DMS79 treated with DMSO at 0.1 percent for 48 hours (cell line): ENCODE results near the gene PLXNA4.

ENCODE experiments used
- DNase-seq: peaks from one replicate; lab custom pipeline; 2025; lab: John Stamatoyannopoulos, UW

Gene PLXNA4

GRCh38 chr7:132311733-132312132 is 264.5 kb downstream of the PLXNA4 start:
- DNase-seq: no peak

- DNase-seq: no peak
These were observed 267.0 kb downstream of the PLXNA4 start for GRCh38 chr7:132309102-132309805.

DNA sequence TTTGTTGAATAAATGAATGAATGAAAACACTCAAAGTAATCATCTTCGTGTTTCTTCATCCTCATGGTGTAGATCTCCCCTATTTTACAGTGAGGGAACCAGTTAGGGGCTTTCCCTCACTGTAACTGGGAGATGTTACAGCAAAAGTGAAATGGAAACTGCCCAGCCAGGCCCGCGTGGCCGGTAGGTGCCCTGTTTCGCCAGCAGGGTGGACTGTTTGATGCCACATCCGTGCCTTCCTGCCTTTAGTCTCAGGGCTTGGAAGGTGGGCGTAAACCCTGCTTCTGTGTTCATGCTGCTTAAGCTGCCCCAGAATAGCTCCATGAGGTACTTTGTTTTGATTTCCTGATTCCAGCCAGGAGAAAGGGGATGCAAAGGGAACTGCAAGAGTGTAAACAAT is 268.8 kb downstream of the PLXNA4 start:
- DNase-seq: no peak

- no peak for DNase-seq
These were observed 275.5 kb downstream of the PLXNA4 start for GRCh38 chr7:132300599-132301277.

GRCh38 chr7:132298790-132299189 is 277.5 kb downstream of the PLXNA4 start:
- no peak for DNase-seq

DNA sequence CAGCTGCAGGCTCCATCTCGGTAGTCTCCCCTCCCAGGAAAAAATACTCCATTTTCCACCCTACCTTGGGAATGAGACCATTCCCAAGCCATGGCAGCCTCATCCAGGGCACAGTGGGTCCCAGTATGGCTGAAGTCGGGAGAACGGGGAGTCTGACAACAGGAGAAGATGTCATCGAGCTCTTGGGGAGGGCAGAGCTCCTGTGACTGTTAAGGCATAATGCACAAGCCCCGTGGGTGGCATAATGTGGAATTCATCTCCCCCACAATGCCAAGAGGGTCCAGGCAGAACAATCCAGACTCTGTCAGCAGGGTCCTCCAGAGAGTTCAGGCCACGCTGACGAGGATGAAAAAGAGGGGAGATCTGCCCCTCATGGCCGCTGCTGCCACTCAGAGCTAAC is 279.4 kb downstream of the PLXNA4 start:
- no peak for DNase-seq

GRCh38 chr7:132295175-132295574 is 281.1 kb downstream of the PLXNA4 start:
- DNase-seq: no peak

DNA sequence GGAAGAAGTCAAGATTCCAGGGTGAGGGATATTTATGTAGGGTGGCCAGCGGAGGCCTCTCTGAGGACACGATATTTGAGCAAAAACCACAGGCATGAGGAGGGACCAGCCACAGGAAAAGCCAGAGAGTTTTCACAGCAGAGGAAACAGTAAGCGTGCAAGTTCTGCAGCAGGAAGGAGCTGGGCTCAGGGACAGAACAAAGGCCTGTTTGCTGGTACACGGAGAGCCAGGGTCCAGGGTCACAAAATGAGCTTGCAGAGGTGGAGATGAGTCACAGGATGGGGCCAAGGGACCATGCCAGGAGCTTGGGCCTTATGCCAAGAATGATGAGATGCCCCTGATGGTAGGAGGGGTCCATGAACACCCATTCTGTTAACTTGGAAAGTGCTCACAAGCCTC is 283.5 kb downstream of the PLXNA4 start:
- DNase-seq: no peak

- DNase-seq: no peak
These were observed 284.8 kb downstream of the PLXNA4 start for GRCh38 chr7:132291481-132291880.

- no peak for DNase-seq
These were observed 286.2 kb downstream of the PLXNA4 start for GRCh38 chr7:132290021-132290420.

DNA sequence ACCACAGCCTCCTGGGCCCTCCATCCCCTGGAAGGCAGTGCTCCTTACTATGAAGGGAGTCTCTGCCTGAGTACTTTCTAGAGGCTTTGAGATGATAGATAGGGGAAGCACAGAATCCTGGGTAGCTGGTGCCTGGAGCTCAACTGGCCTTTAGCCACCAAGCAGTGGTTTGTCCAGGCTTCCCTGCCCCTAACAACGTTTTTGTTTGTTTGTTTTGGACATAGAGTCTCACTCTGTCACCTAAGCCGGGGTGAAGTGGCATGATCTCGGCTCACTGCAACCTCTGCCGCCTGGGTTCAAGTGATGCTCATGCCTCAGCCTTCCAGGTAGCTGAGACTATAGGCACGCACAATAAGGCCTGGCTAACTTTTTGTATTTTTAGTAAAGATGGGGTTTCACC is 289.4 kb downstream of the PLXNA4 start:
- no peak for DNase-seq

- DNase-seq: no peak
These were observed 295.9 kb downstream of the PLXNA4 start for GRCh38 chr7:132280335-132280734.

- DNase-seq: no peak
These were observed 296.6 kb downstream of the PLXNA4 start for GRCh38 chr7:132279718-132280117.

DNA sequence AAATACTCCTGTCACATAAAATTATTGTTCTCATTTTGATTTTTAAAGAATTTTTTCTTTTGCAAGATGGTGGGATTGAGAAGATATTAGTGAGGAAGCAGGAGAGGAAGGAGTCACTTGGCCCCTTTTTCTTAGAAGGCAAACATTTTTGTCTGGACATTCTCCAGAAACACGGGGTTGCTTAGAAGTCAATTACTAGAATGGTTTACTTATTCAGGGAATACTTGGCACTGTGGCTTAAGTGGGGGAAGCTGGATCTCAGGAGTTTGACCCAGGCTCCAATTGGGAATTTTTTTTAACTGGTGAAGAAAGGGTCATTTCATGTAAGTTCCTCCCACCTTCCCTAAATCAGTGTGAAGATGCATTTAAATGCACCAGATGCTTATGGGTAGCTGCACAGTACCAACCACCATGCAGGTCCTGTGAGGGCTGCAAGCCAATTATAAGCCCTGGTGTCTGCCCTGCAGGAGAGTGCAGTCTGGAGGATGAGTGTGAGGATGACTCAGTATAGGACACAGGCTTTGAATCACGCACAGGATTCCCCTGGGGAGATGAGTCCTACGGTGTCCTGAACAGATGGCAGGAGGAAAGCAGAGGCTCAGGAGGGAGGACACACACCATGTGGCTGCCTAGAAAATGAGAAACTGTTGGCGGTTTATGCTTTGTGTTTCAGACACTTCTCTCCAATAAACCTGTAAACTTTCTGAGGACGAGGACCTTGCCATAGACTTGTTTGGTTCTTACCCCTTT is 299.1 kb downstream of the PLXNA4 start:
- no peak for DNase-seq

GRCh38 chr7:132276234-132276630 is 300.0 kb downstream of the PLXNA4 start:
- peak; percentile 85 for DNase-seq

DNA sequence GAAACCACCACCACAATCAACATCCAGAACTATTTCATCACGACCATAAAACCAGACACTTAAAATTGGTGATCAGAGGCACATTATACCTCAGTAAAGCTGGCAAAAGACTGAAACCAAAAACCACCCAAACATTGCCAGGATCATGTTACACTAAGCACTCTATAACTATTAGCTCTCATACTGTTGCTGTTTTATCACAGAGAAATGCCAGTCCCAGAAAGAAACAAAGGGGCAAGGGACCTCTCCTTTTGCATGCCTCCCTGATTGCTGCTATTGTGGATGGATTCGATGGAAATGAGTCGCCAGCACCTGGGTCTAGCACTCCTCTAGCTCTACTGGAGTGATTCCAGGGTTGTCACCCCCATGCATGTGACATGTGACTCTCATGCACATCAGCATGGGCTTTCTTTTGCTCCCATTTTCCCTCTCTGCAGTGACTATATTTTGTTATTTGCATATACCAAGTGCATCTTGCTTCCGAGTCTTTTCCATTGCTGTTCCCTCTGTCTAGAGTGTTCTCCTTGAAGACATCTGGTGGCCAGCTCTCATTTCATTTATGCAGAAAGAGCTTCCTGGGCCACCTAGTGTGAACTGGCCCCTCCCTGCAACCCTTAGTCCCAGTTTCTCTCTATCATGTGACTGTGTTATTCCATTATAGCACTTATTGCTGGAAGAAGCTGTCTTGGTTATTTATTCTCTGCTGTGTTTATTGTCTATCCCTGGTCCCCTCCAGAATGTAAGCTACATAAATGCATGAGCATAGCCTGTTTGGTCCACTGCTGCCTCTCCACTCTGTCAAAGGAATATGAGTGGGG is 300.6 kb downstream of the PLXNA4 start:
- peak; percentile 93 for DNase-seq

DNA sequence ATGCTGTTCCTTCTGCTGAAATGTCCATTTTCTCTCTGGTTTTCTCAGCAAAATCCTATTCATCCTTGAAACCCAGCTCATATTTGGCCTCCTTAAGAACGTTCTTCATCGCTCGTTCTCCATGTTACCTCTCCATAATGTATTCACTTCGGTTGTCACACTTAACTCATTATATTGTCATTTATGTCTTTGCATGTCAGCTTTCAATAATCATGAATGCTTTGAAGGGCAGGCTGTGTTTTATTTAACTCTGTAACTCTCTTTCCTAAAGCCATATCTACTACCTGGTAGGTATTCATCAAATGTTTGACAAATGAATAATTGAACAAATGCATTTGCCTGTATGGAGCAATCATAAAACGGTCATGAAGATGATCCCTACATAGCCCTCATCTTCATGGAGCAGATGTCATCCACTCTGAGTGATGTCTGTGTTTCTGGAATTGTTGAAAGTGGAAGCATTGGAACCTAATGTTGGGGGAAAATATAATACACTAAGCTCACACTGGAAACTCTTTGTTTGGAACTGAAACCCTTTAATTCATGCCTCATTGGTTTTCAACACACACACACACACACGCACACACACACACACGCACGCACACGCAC is 303.4 kb downstream of the PLXNA4 start:
- no peak for DNase-seq

DNA sequence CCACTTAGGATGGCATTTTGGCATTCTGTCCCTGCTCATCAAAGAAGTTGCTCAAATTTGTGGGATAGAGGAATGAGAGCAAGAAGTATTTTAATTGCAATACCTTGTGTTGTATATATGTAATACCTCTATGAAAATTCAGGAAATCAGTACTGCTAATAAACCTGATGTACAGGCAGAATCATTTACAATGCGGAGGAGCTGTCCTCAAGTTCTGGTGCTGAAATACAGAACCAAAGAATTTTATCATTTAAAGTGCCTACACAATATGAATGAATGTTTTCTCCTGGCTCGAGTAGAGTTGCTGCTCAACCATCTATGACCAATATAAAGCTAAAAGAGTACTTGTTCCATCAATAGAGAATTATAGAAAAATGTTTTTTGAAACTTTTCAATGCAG is 305.8 kb downstream of the PLXNA4 start:
- DNase-seq: no peak

DNA sequence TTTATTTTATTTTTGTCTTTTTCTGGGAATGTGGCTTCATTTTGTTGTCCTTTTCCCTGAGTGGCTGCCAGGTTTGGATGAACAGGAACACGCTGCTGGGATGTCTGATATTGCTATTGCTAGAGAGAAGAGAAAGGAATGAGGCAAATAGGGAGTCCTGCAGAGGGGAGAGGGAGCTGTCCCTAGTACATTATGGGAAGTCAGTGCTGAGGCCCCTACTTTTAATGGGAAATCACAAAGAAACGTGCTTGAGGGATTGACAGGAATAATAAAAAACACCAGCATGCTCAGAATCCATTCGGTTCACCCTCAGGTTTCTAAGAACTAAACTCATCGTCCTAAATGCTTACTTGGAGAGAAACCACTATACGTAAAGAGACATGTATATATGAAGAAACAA is 306.6 kb downstream of the PLXNA4 start:
- DNase-seq: no peak

GRCh38 chr7:132263151-132263550 is 313.1 kb downstream of the PLXNA4 start:
- peak; percentile 81 for DNase-seq

DNA sequence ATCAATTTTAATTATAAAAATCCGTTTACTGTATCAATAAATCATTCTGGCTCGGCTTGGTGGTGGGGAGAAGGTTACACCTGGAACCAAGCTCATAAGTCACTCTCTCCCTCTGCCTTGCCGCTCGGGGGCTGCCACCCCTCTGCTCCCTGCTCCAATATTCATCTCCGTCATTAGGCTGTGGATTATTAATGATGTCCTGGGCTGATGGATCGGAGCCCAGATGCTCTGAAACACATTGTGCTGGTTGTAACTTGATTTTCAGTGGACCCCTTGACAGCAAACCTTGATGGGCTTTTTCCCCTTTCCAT is 314.2 kb downstream of the PLXNA4 start:
- no peak for DNase-seq
